Activated CD4-positive, alpha-beta T cell treated with anti-CD3 and anti-CD28 coated beads for 1 hour (primary cell): Measurements from ENCODE around the gene HLTF.
A peak's percentile ranks its signal among the peaks of the same experiment; 100 is the strongest.
"Not testable (repeated sequence)": the region's sequence is repeated elsewhere in the genome, so short reads cannot be mapped to it uniquely, and the experiment has no call there.

Source experiments
- DNase-seq: peaks from one replicate; pipeline ENCODE4 v3.0.0-alpha.2; 2020

Gene HLTF, protein sequence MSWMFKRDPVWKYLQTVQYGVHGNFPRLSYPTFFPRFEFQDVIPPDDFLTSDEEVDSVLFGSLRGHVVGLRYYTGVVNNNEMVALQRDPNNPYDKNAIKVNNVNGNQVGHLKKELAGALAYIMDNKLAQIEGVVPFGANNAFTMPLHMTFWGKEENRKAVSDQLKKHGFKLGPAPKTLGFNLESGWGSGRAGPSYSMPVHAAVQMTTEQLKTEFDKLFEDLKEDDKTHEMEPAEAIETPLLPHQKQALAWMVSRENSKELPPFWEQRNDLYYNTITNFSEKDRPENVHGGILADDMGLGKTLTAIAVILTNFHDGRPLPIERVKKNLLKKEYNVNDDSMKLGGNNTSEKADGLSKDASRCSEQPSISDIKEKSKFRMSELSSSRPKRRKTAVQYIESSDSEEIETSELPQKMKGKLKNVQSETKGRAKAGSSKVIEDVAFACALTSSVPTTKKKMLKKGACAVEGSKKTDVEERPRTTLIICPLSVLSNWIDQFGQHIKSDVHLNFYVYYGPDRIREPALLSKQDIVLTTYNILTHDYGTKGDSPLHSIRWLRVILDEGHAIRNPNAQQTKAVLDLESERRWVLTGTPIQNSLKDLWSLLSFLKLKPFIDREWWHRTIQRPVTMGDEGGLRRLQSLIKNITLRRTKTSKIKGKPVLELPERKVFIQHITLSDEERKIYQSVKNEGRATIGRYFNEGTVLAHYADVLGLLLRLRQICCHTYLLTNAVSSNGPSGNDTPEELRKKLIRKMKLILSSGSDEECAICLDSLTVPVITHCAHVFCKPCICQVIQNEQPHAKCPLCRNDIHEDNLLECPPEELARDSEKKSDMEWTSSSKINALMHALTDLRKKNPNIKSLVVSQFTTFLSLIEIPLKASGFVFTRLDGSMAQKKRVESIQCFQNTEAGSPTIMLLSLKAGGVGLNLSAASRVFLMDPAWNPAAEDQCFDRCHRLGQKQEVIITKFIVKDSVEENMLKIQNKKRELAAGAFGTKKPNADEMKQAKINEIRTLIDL

DNA sequence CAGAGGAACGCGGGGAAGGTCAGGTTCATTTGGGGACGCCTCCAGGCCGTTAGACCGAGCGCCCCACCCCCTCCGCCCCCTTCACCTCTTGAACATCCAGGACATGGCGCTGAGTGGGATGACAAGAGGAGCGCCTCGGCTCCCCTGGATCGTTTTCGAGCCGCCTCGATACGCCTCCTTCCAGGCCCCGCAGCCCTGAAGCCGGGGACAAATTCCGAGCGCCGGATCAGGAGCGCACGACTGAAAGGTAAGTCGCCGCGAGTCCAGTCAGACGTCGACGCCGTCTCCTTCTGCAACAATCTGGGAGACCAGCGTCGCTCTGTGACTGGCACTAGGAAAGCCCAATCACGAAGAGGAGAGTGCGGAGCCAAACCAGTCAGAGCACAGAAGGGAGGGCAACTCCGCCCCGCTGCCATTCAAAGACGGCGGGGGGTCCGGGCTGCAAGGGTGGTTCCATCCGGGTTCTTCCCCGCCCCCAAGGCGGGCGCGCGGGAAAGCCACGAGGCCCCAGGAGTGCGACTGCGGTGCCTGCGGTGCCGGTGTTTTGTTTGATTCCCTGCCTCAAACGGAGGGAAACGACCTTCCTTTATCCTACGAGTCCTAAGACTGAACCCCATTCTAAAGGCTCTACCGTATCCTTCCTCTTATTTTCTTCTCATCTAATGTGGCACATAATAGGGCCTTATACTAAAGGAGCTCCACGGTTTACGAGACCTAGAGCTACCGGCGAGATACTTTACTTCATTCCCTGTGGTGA is at the start of gene HLTF:
TSS of gene HLTF (minus strand) at position 302 of the 757 bp plus-strand sequence. CDS start at position 105, 197 bp downstream.
- peak; percentile 80 for DNase-seq

DNA sequence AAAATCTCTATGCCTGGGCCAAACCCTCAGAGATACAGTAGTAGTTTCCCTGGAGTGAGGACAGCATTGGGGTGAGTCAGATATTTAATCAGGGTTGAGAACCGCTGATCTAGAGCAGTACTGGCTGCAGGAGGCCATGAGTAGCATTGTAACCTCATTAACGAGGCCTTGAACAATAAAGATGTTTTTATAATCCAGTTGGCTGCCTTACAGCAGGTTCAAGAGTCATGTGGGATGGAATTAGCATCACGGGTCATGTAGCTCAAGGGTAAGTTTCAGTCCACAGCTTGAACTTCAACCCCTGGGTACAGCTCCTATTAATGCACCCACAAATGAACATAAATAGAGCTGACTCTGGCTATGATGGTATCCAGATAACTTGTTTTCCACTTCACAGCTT is 48.2 kb upstream of the HLTF start:
- no peak for DNase-seq

DNA sequence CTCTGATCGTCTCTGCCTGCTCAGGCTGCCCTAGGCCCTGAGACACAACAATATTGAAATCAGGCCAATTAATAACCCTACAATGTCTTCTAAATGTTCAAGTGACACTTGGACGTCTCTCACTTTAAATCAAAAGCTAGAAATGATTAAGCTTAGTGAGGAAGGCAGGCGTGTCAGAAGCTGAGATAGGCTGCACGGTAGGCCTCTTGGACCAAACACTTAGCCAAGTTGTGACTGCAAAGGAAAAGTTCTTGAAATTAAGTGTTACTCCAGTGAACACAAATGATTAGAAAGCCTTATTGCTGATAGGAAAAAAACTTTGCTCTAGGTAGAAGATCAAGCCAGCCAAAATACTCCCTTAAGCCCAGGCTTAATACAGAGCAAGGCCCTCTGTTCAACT is 45.3 kb upstream of the HLTF start:
- DNase-seq = no peak

DNA sequence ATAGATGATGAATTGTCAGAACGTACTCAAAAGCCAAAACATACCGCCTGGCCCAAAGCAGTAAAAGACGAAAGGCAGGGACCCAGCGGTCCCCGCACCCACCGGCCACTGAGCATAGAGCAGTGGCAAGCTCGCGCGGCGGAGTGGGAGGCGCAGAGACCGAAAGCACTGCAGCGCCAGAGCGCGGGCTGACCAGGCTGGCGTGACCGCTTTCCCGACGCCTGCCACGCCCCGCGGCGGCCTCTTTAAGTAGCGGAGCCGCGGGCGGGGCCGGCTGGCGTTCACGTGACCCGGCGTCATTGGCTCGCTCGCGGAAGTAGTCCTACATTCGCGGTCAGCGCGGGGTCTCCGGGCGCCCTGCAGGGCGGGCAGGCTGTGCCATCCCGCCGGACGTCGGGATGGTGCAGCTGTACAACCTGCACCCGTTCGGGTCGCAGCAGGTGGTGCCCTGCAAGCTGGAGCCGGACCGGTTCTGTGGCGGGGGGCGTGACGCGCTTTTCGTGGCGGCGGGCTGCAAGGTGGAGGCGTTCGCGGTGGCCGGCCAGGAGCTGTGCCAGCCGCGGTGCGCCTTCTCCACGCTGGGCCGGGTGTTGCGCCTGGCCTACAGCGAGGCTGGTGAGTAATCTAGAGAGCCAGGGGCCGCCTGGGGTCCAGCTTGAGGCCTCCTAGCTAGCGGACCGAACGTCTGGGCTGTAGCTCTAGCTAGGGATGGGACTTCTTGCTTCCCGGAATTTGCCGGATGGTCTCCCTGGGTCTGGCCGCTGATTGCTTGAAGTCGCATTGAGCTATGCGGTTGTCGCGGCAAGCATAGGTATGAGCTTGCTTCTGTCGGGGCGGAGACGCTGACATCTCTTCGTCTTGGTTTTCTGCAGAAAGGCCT is 43.2 kb upstream of the HLTF start, which contains the start of gene HPS3:
TSS of gene HPS3 (plus strand) at position 313 of the 880 bp plus-strand sequence. CDS start at position 399, 86 bp downstream.
- peak; percentile 65 for DNase-seq

DNA sequence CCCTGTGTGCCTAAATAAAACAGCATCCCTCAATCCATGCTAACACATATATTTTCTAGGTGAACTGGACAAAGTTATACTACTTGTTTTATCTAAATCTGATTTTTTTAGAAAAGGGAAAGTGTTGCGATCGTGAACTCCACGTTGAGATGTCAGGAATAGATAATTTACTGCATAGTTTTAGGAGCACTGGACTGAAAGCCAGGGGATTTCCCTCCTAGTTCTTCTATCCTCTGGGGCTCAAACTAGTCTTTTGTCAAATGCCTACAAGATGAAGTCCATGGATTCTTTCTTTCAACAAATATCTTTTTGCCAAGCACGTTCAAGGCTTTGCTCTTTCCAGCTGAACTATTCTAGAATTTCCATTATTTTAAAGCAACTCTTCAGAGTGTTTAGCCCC is 42.5 kb upstream of the HLTF start:
- no peak for DNase-seq

DNA sequence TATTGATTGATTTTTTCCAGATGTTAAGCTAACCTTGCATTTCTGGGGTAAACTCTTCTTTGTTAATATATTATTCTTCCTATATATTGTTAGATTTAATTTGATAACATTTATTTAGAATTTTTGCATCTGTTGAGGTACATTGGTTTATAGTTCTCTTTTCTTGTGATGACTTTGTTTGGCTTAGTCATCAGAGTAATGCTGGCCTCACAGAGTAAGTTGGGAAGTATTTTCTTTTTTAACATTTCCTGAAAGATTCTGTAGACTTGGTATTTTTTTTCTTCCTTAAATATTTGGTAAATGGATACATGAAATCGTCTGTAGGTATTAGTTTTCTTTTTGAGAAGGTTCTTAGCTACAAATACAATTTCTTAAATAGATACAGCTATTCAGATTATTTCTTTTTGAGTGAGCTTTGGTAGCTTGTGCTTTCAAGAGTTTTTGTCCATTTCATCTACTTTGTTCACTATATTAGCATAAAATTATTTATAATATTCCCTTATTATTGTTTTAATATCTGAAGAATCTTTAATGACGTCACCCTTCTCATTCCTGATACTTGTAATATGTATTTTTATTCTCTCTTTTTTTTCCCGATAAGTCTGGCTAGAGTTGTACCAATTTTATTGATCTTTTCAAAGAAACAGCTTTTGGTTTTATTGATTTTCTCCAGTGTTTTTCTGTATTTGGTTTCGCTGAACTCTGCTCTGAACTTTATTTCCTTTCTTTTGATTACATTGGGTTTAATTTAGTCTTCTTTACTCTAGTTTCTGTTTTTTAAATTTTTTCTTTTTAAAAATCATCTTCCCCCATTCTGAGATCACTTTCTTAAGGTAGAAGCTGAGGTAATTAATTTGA is 36.6 kb upstream of the HLTF start:
- no peak for DNase-seq

DNA sequence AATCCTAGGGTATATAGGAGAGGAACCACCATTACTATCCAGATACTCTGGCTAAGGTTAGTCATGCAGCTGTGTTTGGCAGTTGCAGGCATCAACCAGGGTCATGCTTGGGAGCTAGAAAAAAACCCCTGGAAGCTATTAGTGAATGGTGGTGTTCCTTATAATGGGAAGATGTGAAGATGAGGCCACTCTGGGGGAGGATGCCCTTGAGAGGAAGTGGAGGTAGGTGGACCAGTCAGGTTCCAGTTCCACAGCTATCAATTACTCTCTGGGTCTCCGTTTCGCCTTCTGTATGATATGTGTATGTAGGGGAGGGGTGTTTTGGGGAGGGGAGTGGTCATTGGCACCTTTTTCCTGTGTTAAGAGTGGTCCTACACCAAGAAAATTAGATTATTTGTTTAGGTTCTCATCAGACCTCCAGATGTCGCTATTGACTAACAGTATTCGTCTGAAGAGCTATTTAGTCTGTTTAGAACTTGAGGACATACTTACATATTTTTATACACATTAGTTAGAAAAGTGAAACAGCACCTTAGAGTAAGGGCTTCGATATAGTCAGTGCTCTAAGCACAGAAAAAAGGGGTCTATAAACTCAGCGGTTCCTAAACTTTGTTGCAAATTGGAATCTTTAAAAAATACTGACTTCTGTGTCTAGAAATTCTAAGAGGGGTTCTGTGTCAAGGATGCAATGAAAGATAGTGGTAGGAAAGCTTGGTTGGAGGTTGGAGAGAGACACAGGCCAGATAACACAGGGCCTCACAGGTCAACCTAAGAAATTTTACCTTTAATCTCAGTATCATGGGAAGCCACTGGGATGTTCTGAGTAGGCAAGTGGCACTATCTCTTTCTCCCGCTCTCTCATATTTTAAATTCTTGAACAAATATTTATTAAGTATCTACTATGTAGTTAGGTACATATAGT is 34.0 kb upstream of the HLTF start:
- no peak for DNase-seq

DNA sequence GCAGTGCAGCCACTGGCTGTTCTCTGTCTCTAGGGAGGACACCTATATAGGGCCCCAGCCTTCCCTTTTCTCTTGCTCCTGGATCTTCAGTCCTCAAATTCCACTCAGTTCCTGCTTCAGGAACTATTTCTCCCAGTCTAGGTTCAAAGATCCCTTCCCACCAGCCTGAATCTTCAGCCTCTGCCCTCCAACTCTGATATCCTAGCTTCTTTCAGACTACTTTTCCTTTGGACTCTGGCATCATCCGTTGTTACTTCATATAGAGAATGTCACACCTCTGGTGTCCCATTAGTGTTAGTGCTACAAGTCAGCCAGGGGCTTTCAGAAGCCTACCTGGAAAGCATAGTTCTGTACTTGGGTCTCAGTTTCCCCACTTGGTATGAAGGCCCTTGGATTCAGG is 33.1 kb upstream of the HLTF start:
- DNase-seq = no peak

DNA sequence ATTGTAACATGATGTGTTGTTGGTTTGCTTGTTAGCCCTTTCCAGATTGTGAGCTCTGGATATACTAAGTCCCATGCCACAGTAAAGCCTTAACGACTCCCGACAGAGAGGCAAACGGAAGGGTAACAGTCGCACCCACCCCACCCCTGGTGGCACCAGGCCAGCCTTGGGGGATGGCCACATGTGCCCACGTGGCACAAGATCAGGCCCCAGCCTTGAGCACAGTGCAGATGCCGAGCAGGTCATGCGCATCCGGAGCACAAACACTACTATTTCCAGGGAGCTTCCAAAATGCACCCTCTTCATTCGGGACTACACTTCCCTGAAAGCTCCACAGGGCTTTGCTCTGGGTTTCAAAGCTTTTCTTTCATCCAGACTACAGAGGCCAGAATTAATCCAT is 32.4 kb upstream of the HLTF start:
- DNase-seq = no peak

DNA sequence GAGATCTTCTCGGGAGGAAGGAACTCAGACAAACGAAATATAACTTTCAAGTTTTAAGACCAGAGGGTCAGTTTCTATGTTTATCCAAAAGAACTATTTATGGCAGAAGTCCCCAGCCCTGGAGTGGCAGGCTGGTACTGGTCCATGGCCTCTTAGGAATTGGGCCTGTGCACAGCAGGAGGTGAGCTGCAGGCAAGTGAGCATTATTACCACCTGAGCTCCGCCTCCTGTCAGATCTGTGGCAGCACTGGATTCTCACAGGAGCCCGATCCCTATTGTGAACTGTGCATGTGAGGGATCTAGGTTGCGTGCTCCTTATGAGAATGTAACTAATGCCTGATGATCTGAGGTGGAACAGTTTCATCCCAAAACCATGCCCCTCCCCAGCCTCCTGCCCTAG is 28.8 kb upstream of the HLTF start:
- no peak for DNase-seq

DNA sequence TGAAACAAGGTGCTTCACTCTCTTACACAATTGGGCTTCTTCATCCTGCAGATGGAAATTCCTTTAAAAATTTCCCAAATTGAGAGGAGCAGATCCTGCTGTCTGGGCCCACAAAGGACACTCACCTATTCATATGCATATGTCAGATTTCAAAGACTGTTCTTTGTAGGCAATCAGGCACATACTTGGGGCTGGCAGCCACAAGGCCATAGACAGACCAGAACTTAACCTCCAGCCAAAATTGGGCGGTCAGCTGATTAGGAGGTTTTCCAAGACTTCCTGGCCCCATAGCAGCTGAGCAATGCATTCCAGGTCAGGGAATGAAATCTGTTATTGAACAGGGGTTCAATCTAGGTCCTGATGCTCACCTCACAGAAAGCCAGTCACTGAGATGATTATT is 28.1 kb upstream of the HLTF start:
- no peak for DNase-seq

DNA sequence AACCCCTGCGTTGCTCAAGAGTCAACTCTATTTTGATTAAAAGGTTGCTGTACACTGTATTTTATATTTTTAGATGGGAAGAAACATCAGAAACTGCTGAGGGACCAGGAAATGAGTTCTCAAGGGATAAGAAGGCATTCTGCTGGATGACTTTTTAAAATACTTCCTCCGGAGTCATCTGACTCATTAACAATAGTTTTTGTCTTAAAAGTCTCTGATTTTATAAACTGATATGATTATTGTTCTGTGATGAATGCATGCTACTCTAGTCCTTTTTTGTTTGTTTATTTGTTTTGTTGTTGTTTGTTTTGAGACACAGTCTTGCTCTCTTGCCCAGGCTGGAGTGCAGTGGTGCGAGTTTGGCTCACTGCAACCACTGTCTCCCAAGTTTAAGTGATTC is 18.2 kb upstream of the HLTF start:
- DNase-seq = no peak

DNA sequence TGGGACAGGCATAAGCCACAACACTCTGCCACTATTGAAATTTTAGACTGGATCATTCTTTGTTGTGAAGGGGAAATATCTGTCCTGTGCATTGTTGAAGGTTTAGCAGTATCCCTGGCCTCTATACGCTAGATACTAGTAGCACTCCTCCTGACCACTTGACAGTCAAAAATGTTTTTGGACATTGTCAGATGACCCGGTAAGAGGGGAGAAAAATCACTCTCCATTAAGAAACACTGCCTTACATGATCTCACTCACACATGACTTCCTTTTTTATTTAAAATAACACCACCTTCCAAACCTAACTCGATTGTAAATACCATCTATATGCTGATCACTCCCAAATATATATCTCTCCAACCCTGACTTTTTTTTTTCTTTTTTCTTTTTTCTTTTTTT is 15.3 kb upstream of the HLTF start:
- DNase-seq = no peak

DNA sequence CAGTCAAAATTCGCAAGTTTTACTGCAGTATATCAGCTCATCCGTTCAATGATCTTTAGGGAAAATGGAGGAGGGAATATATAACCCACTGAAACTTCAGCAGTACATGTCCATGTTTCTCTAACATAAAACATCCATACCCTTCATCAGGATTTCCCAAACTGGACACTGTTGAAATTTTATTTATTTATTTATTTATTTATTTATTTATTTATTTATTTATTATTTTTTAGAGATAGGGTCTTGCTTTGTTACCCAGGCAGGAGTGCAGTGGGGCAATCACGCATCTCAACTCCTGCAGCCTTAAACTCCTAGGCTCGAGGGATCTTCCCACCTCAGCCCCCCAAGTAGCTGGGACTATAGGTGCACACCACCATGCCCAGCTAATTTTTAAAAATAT is 14.8 kb upstream of the HLTF start:
- DNase-seq = no peak

DNA sequence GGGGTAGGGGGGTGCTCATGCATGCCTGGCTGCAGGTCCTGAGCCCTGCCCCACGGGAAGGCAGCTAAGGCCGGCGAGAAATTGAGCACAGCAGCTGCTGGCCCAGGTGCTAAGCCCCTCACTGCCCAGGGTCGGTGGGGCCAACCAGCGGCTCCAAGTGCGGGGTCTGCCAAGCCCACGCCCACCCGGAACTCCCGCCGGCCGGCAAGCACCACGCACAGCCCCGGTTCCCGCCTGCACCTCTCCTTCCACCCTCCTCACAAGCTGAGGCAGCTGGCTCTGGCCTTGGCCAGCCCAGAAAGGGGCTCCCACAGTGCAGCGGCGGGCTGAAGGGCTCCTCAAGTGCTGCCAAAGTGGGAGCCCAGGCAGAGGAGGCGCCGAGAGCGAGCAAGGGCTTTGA is 11.7 kb upstream of the HLTF start:
- DNase-seq = not testable (repeated sequence)

DNA sequence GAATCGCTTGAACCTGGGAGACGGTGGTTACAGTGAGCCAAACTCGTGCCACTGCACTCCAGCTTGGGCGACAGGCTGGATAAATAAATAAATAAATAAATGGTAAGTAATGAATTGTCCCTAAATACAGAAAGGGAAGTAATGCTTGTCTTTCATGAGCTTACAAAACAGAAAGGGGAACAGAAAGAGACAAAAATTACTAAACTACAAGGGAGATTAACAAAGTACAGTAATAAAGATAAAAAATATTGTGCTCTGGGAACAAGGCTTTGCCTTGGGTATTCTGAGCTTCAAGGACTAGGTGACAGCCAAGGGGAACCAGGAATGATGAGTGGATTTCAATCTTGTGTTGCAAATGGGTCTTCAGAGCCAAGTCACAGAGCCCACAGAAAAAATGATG is 9.2 kb upstream of the HLTF start:
- DNase-seq = no peak

DNA sequence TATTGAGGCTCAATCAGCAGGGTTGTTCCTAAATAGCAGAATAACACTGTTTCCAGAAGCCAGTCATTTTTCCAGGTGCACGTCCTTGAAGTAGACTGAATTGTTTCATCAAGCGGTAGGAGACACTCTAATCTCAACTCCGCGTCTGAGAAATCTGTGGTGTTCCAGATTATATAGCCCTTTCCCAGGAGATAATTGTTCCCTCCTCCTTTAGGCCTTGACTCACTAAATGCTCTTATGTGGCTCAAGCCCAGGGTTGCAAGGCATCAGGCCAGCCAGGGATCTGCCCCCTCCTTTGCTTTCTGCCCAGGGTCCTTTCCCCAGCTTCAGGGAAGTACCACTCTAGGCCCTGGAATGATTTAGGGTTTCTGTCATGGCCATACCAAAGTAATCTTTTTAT is 5.7 kb upstream of the HLTF start:
- no peak for DNase-seq

DNA sequence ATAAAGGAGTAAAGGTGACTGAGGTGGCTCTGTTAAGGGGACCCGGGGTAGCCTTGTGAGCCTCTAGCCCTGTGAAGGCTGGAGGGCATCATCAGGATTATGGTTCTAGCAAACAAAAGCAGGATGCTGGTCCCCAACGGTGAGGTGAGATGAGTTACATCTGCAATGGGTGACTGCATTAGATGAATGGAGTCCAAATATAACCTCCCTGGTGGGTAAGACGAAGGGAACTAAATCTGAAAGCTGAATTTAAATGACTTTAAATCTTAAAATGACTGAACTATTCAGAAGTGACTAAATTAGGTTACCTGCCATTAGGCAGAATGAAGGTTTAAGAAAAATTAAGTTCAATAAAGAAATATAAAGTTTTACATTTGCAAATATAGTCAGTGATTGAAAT is 4.6 kb upstream of the HLTF start:
- DNase-seq = no peak

DNA sequence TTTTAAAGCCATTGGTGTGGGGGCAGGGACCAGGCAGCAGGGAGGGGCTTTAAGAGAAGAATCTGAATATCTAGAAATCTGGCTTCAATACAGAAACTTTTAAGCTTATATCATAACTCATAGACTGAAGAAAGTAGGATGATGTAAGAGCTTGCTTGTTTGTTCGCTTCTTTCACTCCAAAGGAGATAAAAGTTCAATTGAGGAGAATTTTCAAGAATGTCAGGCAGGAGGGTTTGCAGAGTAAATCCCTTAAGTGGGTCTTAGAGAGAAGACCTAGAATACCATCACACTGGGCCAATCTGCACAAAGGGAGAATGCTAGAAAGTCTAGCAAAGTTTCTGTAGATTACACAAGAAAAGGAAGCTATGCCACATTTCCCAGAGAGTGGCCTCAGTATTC is 4.1 kb upstream of the HLTF start:
- no peak for DNase-seq

DNA sequence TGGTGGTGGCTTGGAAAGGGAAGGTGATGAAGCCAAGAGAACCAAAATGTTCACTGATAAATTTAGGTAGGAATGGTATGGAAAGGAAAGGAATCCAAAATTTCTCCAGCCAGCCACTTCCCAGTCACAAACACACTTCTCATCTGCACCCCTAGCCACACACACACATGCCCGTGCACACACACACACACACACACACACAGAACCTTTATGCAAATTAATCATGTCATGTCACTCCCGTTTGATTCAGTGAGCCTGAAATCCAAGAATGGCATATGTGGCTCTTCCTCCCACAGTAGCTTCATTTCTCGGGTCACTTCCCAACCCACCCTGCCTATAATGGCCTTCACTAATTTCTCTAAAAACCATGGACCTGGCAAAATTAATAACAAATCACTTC is 3.1 kb upstream of the HLTF start:
- no peak for DNase-seq
